SW 1271 (cell line): ENCODE measurements around the gene ASGR1.
A peak's percentile ranks its signal among the peaks of the same experiment; 100 is the strongest.
"Not testable (repeated sequence)": the region's sequence is repeated elsewhere in the genome, so short reads cannot be mapped to it uniquely, and the experiment has no call there.

Source experiments
- DNase-seq, 2 experiments: peaks; one replicate each; lab custom pipeline; 2025; lab: John Stamatoyannopoulos, UW

The ASGR1 gene

GRCh38 chr17:7191069-7191468, 11.9 kb upstream of the ASGR1 start:
- DNase-seq: no peak

GRCh38 chr17:7190276-7190917, 11.2 kb upstream of the ASGR1 start:
- no peak for DNase-seq

- DNase-seq: no peak
Measured at GRCh38 chr17:7186241-7186640, 7.1 kb upstream of the ASGR1 start.

- no peak for DNase-seq
Measured at GRCh38 chr17:7184647-7185046, 5.5 kb upstream of the ASGR1 start.

- DNase-seq: no peak
Measured at GRCh38 chr17:7184091-7184488, 4.9 kb upstream of the ASGR1 start.

GRCh38 chr17:7183433-7184090, 4.4 kb upstream of the ASGR1 start:
- no peak for DNase-seq

GRCh38 chr17:7182101-7182500, 2.9 kb upstream of the ASGR1 start:
- not testable (repeated sequence) for DNase-seq

- no peak for DNase-seq
Measured at GRCh38 chr17:7178973-7179316, 225 bp downstream of the ASGR1 start.

GRCh38 chr17:7177954-7178477, 1.2 kb downstream of the ASGR1 start:
- DNase-seq: no peak

- peak in 1 of 2 experiments; percentile 42 for DNase-seq
Measured at GRCh38 chr17:7177191-7177953, 1.8 kb downstream of the ASGR1 start.

GRCh38 chr17:7176841-7177190, 2.4 kb downstream of the ASGR1 start:
- DNase-seq: no peak

- no peak for DNase-seq
Measured at GRCh38 chr17:7176107-7176840, 2.9 kb downstream of the ASGR1 start.

- DNase-seq: no peak
Measured at GRCh38 chr17:7175330-7175733, 3.8 kb downstream of the ASGR1 start.

- DNase-seq: no peak
Measured at GRCh38 chr17:7174603-7175326, 4.4 kb downstream of the ASGR1 start.

- DNase-seq: no peak
Measured at GRCh38 chr17:7173687-7174602, 5.2 kb downstream of the ASGR1 start.

GRCh38 chr17:7172522-7173191, 6.5 kb downstream of the ASGR1 start:
- DNase-seq: not testable (repeated sequence)

- DNase-seq: not testable (repeated sequence)
Measured at GRCh38 chr17:7169565-7169908, 9.6 kb downstream of the ASGR1 start.

GRCh38 chr17:7168841-7169564, 10.2 kb downstream of the ASGR1 start:
- not testable (repeated sequence) for DNase-seq

- DNase-seq: no peak
Measured at GRCh38 chr17:7167832-7168231, 11.3 kb downstream of the ASGR1 start.
